ENCODE measurements around the gene MAMSTR.

MAMSTR gene

GRCh38 chr19:48672994-48673393 is 46.5 kb downstream of the MAMSTR start, which contains the start of gene NTN5:
Gene NTN5 (minus strand): TSS chr19:48673017. CDS start chr19:48670986, 2,031 bp downstream.
- TF ChIP-seq GATA2 (IDR thresholded peaks at IDR 0.05; ENCODE audit: low read depth, low read length), result no peak
- TF ChIP-seq GATA3 (IDR thresholded peaks at IDR 0.05; ENCODE audit: low read depth, low read length), result no peak

GRCh38 chr19:48671446-48671995 is 48.0 kb downstream of the MAMSTR start:
- TF ChIP-seq GATA2 (IDR thresholded peaks at IDR 0.05; ENCODE audit: low read depth, low read length), result no peak
- no peak for TF ChIP-seq GATA3 (IDR thresholded peaks at IDR 0.05; ENCODE audit: low read depth, low read length)

- TF ChIP-seq GATA2 (IDR thresholded peaks at IDR 0.05; ENCODE audit: low read depth, low read length), result no peak
- no peak for TF ChIP-seq GATA3 (IDR thresholded peaks at IDR 0.05; ENCODE audit: low read depth, low read length)
Measured at GRCh38 chr19:48670699-48671445, 48.7 kb downstream of the MAMSTR start.

GRCh38 chr19:48669903-48670668 is 49.4 kb downstream of the MAMSTR start:
- TF ChIP-seq GATA2 (IDR thresholded peaks at IDR 0.05; ENCODE audit: low read depth, low read length), result no peak
- TF ChIP-seq GATA3 (IDR thresholded peaks at IDR 0.05; ENCODE audit: low read depth, low read length), result no peak

- no peak for TF ChIP-seq GATA3 (IDR thresholded peaks at IDR 0.05; ENCODE audit: low read depth, low read length)
- no peak for TF ChIP-seq GATA2 (IDR thresholded peaks at IDR 0.05; ENCODE audit: low read depth, low read length)
Measured at GRCh38 chr19:48668761-48669160, 50.8 kb downstream of the MAMSTR start.

GRCh38 chr19:48668332-48668731 is 51.2 kb downstream of the MAMSTR start:
- no peak for TF ChIP-seq GATA3 (IDR thresholded peaks at IDR 0.05; ENCODE audit: low read depth, low read length)
- no peak for TF ChIP-seq GATA2 (IDR thresholded peaks at IDR 0.05; ENCODE audit: low read depth, low read length)

GRCh38 chr19:48665786-48666185 is 53.7 kb downstream of the MAMSTR start:
- no peak for TF ChIP-seq GATA3 (IDR thresholded peaks at IDR 0.05; ENCODE audit: low read depth, low read length)
- TF ChIP-seq GATA2 (IDR thresholded peaks at IDR 0.05; ENCODE audit: low read depth, low read length), result no peak

GRCh38 chr19:48664476-48664875 is 55.0 kb downstream of the MAMSTR start:
- TF ChIP-seq GATA3 (IDR thresholded peaks at IDR 0.05; ENCODE audit: low read depth, low read length) (no peak), GATA2 (IDR thresholded peaks at IDR 0.05; ENCODE audit: low read depth, low read length) (no peak)

- TF ChIP-seq GATA3 (IDR thresholded peaks at IDR 0.05; ENCODE audit: low read depth, low read length) (no peak), GATA2 (IDR thresholded peaks at IDR 0.05; ENCODE audit: low read depth, low read length) (no peak)
Measured at GRCh38 chr19:48663667-48664066, 55.9 kb downstream of the MAMSTR start.

All from SH-SY5Y (cell line).